NCI-H524 treated with DMSO at 0.1 percent for 48 hours (cell line): ENCODE measurements around the gene MAPKAP1.
A peak's percentile ranks its signal among the peaks of the same experiment; 100 is the strongest.

ENCODE experiments used
- DNase-seq: peaks from one replicate; lab custom pipeline; 2025; lab: John Stamatoyannopoulos, UW

MAPKAP1 gene

DNA sequence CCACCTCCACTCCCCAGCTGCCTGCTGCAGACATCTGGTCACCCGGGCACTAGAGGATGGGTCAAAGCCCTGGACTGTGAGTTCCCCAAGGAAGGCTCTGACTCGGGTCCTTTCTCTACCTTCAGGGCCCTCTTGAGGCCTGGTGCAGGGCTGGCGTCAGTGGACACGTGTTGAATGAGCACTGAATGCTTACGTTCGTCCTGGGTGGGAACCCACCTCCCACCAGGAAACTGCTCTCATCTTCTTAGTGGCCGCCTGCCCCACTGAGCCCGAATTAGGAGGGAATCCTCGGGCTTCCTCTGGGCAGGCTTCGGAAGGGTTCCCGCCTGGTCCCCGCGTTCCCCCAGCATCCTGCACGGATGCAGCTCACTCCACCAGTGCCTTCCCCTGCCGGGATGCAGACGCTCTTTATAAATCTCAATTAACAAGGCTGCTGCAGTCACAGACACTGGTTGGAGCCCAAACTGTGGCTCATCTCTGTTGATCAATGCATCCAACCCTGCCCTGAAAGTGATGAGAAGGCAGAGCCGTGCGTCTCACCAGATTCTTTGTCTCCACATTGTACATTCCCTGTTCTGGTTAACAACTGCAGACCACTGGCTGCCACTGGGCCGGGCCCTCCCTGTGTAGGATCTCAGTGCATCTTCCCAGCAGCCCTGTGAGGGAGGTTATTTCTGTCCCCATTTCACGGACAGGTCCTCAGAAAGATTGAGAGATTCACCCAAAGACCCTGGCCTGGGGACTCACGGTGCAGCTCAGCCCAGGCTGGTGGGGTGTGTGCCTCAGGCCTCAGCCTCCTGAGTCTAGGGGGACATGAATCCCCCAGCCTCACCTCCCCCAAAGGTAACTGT is 276.6 kb downstream of the MAPKAP1 start:
- DNase-seq: no peak

DNA sequence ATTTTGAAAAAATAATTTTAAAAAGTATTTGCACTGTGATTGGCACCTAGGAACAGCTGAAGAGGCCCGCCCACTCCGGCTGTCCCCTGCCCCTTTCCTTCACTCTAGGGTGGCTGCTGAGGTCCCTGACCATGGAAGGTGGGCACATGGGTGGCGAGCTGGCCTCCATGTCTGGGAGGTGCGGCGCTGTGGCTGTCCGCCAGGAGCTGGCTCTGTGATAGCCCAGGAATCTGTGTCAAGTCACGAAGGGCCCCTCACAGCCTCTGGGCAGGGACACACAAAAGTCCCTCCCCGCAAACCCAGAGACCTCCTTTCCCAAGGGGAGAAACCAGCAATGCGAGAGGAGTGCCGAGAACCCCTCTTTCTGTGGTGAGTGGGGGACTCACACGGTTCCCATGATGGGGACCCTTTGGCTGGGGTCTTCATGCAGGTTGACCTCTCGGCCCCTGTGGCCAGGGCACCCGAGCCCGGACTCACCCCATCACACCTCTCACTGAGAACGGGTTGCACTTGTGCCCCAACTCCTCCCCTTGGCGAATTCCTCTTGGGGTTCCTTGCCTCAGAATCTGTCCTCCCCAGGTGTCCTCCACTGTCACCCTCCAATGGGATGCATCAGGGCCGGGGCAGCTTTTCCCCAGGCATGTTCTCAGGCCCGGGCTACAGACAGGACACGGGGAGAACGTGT is 277.4 kb downstream of the MAPKAP1 start:
- DNase-seq: no peak

DNA sequence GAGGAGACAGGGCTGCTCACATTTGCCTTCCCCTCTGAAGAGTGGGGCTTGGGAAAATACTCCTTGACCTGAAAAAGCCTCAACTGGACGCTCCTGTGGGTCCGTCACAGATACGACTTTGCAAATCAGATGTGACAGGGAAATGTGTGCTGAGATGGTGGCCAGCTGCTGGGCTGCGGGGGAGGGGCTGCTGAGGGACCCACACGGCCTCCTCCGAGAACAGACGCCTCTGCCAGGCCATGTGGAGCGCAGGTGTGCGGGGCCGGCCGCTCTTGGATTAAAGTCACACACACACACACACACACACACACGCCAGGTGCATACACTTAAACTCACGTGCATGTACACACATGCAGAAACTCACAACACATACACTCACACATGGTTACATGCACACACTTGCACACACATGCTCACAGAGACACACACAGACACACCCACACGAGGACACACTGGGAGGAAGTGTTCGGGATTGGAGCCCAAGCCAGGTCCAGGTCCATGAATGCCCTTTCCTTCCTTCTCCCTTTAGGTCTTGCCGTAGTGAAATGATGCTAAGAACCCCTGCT is 278.0 kb downstream of the MAPKAP1 start:
- DNase-seq: peak; percentile 32

DNA sequence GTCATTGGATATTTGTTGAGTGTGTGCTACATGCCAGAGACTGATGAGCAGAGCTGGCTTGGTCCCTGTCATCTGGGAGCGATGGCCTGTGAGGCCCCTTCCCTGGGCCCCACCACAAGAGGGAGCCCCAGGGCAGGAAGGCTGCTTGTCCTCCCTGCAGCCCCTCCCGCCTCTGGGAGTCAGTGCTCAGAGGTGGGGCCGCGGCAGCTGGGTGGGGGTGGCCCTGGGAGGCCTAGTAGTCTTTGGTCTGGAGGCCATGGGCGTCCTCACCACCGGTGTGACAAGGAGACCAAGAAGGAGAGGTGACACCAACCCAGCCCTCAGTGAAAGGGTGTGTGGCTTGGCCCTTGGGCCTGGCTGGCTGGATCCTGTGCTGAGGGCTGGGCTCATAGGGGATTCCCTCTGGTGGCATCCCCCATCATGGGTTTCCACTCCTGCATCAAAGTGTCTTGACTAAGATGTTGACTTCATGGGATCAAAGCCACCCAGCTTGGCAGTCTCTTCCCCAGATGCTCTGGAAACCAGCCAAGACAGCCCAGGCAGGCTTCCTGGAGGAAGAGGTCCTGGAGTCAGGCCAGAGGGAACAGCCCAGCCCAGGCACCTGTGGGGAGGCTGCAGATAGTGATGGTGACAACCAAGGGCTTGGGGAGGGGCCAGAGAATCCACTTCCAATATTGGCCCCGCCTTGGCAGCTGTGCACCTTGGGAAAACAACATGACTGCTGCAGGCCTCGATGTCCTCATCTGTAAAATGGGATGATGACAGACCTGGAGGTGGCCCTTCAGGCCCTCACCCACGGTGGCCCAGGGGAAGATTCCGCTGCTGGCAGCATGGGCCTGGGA is 278.7 kb downstream of the MAPKAP1 start:
- DNase-seq: no peak

DNA sequence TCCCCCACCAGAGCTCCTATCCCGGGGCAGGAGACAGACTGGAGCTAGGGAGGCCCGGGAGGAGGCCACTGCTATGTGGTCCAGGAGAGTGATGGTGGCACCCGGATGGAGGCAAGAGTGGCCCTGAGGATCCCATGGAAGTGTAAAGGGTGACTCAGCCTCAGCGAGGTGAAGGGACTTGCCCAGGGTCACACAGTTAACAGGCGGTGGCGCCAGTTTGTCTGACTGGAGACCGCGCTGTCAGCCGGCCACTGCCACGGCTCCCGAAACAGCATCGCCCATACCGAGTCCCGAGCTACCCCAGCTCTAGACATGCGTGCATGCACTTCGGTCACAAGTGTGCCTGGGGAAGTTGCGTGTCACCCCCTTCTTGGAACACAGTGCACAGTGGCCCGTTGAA is 279.5 kb downstream of the MAPKAP1 start:
- no peak for DNase-seq

DNA sequence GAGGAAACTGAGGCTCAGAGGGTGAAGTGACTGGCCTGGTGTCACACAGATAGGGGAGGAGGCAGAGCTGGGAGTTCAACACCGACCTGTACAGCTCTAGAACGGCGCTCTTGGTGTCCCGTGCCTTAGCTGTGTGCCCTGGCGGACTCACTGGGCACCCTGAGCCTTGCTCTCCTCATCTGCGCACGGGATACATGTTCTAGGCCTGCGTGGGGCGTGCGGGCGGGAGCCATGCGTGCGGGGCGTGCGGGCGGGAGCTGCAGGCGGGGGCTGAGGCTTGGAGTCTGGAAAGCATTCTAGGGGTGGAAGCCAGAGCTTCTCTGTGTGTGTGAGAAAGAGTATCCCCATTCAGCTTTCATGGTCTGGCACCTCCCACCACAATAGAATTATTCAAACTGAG is 280.1 kb downstream of the MAPKAP1 start:
- DNase-seq: no peak

DNA sequence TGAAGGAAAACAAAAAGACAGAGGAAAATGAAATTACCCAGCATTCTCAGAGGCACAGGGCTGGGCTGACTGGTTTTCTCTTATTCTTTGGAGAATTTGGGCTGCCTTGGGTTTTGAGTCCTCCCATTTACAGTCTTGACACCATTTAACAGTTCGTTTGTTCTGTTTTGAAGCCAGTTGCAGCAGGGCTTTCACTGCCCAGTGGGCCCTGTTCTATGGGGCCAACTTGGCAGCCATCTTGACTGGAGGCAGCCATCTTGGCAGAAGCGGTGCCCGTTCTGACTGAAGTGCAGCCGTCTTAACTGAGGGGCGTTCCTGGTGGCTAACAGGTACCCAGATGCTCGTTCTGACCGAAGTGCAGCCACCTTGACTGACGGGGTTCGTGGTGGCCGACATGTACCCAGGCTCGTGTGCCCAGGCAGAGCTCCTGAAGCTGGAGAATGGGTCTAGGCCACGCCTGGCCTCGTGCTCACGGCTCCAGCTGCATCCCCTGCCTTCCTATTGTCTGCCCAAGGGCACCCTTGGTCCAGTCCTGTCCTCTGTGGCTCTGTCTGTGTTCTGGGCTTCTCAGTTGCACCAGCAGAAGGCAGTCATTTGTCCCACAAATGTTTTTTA is 281.0 kb downstream of the MAPKAP1 start:
- no peak for DNase-seq

DNA sequence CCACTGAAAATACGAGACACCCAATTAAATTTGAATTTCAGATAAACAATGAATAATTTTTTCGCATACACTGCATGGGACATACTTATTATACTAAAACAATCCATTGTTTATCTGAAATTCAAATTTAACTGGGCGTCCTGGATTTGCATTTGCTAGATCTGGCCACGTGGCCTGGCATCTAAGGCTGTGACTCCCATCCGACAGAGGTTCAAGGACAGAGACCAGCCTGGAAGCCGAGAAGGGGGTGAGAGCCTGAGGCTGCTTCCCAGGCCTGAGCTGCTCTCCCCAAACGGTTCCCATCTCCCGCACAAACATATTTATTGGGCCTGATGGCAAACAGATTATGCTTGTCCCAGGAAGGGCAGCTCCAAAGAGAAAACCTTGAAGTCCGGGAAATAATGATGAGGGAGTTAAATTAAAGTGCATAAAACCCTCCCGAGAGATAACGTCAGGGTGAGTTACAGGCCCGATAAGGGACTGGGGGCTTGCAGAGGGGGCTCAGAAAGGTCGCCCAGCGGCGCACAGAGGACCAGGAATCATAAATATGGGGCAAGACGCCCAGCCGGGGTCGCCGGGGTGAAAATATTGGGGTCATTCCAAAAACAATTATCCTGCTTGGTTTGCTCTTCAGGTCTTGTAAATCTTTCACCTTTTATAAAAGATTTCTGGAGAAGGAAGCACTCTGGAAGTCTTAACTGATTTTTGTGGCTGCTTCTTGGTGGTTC is 281.7 kb downstream of the MAPKAP1 start:
- DNase-seq: no peak

DNA sequence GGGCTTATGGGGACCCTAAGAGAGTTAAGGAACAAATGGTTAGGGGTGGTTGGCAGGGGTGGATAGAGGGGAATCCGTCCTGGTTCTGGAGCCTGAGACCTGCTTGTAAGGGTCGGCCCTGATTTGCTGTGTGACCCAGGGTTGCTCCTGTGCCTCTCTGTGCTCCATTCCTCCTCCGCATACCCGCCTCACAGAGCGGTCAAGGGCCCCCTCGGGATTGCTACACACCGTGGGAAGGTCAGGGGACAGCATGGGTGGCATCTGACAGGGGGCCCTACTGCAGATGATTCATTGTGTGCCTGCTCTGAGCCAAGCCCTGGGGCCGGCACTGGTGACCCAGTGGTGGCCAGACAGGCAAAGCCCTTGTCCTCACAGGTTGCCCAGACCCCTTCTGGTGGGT is 283.0 kb downstream of the MAPKAP1 start:
- DNase-seq: no peak

DNA sequence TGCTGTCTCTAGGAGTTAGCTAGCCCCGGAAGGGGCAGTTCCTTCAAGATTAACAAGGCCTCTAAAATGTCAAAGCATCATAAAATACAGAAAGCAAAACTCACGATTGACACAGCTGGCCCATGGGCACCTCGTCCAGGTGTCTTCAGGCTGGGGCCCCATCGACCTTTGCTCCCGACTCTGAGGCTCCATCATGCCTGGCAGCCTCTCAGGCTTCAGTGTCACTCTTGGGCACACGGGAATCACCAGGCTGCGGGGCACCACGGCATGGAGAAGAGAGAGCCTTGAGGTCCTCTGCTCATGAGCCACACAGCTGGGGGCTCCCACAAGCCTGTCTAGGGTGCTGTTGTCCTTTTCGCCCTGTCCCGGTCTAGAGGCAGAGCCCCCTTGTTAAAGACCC is 284.2 kb downstream of the MAPKAP1 start:
- no peak for DNase-seq

DNA sequence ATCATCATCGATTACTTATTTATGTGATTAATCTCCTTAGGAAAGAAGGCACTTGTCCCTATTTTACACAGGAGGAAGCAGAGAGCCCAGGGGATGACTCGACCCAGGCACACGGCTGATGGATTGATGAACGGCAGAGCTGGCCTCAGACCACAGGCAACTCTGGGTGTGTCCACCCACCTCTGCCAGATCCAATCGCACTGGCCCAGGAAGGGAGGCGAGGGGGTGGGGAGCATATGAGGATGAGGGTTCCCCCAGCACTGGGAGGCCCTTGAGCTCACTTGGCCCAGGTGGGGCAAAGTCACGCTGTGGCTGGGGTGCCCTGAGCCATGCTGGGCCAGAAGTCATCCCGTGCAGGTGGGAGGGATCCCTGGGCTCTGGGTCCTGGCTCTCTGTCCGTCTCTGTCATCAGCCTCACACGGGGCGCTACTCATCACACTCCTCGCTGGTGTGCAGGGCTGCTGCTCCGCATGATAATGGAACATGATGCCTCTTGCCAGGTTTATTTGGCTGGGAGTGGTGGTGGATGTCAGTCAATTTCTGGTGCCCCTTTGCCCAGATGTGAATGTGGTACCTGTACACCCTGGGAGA is 285.3 kb downstream of the MAPKAP1 start:
- no peak for DNase-seq

DNA sequence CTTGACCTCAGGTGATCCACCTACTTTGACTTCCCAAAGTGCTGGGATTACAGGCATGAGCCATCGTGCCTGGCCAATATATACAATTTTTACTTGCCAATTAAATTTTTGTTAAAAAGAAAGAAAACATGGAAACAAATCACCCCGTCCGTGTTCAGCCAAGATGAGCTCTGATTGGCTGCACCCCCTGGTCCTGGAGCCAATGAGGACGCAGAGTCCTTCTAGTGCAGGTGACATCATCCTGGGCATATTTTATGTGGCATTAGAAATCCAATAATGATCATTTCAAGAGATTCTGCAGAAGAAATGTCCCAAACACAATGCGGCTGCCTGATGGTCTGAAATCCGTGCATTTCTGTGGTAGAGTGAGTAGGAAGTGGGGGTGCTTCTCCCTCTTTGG is 285.8 kb downstream of the MAPKAP1 start:
- no peak for DNase-seq

DNA sequence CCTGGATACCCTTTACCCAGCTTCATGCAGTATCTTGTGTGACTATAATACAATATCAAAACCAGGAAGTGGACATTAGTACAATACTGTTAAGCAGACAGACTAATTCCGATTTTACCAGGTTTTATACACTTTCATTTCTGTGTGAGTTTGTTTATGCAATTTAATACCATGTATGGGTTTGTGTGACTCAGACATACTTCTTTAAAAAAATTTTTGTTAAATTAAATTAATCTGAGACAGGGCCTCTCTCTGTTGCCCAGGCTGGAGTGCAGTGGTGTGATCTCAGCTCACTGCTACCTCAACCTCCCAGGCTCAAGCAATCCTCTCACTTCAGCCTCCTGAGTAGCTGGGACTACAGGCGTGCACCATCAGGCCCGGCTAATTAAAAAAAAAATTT is 288.6 kb downstream of the MAPKAP1 start:
- no peak for DNase-seq

DNA sequence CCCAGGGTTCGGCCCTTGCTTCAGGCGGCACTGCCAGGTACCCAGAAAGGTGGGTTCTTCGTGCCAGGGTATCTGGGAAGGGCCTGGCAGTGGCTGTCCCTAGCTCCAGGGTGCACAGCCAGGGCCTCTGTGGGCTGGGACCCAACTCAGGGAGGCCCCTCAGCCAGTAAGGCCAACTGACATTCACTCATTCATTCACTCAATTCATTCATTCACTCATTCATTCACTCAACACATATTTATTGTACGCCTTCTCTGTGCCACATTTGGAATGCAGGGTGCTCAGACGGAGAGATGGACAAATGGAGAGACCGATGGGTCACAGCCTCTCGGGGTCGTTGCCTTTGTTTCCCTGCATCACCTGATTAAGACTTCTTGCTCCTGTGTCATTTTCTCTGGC is 290.5 kb downstream of the MAPKAP1 start:
- no peak for DNase-seq

DNA sequence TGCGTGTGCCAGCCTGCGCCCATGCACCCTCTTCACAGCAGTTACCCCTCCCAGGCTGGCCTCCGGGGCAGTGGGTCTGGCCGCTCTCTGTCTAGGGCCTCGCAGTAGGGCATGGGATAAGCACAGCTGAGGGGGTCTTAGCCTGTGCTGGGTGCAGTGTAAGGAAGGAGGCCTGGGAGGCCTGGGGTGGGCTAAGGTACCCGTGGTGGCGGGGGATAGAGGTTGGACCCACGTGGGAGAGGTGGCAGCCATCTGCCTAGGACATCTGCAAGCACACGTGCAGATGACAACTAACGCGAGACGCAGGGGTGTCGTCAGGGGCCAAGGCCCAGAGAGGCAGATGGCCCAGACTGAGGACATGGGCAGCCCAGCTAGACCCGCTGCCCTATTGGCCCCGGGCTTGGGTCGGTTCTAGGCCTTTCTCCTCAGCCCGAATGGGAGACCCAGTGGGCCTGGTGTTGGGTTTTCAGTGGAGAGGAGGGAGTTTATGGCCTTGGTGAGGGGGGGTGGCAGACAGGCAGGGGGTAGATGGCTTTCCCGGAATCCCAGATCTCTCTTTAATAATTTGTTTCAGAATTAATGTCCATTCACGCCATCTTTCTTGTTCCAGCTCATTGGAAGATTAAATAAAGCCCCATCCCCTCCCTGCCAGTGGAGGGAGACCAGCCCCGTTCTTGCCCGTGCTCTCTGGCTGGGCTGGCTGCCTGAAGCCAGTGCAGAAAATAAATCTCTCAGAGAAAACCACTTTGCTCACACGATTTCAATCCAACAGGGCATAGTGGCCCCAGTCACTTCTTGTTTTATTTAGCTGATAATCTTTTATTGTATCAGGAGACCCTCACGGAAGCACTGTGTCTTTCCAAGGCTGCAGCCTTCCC is 291.2 kb downstream of the MAPKAP1 start:
- DNase-seq: no peak

DNA sequence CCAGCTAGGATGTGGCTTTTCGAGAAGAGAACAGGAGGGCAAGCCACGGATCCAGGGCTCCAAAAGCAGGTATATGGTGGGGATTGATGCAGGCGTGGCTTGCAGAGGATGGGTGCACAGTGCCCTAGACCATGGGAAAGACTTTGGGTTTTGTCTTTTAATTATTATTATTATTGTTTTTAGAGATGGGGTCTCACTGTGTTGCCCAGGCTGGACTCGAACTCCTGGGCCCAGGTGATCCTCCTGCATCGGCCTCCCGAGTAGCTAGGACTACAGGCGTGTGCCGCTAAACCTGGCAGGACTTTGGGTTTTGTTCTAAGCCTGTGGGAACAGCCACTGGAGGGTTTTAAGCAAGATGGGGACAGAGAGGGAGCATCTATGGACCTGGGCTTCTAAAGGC is 293.4 kb downstream of the MAPKAP1 start:
- no peak for DNase-seq

DNA sequence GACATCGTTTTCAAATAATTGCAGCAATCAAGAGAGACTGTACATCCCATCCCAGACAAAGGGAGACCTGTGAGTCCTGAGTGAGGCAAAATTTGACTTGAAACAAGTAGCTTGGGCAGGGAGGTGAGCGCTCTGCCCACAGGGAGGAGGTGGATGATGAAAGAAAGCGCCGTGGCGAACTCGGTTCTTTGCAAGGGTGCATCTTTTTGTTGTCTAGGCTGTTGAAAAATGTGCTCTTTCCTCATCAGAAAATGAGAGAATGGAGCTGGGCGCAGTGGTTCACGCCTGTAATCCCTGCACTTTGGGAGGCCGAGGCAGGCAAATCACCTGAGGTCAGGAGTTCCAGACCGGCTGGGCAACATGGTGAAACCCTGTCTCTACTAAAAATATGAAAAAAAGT is 294.8 kb downstream of the MAPKAP1 start:
- DNase-seq: no peak

DNA sequence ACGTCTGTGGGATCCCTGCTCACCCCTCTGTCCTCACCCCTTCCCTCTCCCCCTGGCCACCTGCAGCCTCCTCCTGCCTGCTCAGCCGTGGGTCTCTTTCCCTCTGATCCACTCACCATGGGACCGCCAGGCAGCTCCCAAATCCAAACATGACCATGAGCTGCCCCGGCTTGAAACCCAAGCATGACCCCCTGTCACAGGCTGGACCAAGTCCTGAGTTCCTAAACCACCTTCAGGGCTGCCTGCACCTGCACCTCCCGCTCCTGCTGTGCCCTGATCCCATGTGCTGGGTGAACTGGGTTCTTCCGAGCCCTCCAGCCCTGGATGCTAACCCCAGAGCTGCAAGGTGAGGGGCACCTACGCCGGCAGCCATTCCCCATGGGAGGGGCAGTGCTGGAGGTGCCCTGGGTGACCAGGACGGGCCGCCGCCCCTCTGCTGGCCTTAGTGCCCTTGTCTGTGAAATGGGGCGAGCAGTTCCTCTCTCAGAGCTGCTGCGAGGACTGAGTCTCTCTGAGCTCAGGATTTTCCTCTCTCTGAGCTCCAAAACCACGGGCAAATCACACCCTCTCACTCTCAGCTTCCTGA is 295.7 kb downstream of the MAPKAP1 start:
- no peak for DNase-seq

DNA sequence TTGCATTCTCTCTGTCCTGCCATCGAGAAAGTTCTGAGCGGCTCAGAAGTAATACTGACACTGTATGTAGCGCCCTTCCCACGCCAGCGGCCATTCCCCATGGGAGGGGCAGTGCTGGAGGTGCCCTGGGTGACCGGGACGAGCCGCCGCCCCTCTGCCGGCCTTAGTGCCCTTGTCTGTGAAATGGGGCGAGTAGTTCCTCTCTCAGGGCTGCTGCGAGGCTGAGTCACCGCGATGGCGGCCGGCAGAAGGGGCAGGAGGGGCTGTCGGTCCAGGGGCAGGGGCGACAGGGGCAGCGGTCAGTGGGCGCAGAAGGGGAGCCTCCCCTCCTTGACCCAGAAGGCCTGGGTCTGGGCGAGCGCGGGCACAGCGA is 296.5 kb downstream of the MAPKAP1 start:
- no peak for DNase-seq
